Ramos (cell line): ENCODE data around the gene PARD3.

Experiments used
- in situ Hi-C: fragments of 300-500 bp; cut with MboI; formaldehyde crosslinking; loops from one replicate; pipeline ENCODE4 v1.14.3; 2022; ENCODE audit warnings: low sequenced_read_pairs; ENCODE audit not compliant: unreplicated experiment

PARD3 gene

GRCh38 chr10:34172936-34173533 lies 642.1 kb downstream of the PARD3 start:
- in situ Hi-C loops: no loop called here

- in situ Hi-C loops: no loop called here
These were observed 643.1 kb downstream of the PARD3 start for GRCh38 chr10:34171957-34172527.

DNA sequence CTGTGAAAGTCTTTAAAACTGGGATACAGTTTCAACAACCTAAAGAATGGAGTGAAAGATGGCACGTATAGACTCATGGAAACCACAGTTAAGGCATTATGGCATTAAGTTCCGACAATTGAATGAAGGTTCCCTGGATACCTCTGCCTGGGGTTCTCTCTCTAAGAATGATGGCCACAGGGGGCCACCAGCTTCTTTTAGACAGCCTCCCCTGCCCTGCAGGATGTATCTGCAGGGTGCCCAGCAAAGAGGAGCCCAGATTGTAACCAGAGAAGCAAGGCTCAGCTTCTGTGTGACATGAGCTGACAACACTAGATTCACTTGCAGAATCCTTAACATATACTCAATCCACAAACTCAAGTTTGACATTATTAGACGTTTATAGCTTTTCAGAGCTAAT lies 645.4 kb downstream of the PARD3 start:
- in situ Hi-C loops: no loop called here

DNA sequence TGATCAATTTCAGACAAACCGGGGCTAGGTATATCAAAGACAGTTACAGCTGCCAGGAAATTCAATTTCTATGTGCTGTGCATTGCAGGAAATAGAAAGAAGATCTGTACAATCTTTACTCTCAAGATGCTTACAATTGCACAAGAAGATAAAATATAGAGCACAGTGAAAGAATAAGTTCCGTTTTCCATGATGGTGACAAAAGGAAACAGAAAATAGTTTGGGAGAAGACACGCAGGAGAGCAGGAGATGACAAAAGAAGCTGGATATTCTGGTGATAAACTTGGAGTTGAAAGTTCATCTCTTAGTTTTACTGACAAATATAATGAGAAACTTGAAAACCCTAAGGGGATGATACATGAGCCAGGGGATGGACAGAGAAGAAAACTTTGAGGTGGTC lies 646.0 kb downstream of the PARD3 start:
- in situ Hi-C loops: no loop called here

- in situ Hi-C loops: no loop called here
These were observed 646.7 kb downstream of the PARD3 start for GRCh38 chr10:34168439-34168838.

- in situ Hi-C loops: no loop called here
These were observed 648.3 kb downstream of the PARD3 start for GRCh38 chr10:34166823-34167222.

- in situ Hi-C loops: no loop called here
These were observed 648.7 kb downstream of the PARD3 start for GRCh38 chr10:34166354-34166753.

GRCh38 chr10:34164029-34164428 lies 651.1 kb downstream of the PARD3 start:
- in situ Hi-C loops: no loop called here

- in situ Hi-C loops: no loop called here
These were observed 651.8 kb downstream of the PARD3 start for GRCh38 chr10:34163075-34163905.

- in situ Hi-C loops: no loop called here
These were observed 653.2 kb downstream of the PARD3 start for GRCh38 chr10:34161777-34162370.

- in situ Hi-C loops: no loop called here
These were observed 654.5 kb downstream of the PARD3 start for GRCh38 chr10:34160595-34160994.

DNA sequence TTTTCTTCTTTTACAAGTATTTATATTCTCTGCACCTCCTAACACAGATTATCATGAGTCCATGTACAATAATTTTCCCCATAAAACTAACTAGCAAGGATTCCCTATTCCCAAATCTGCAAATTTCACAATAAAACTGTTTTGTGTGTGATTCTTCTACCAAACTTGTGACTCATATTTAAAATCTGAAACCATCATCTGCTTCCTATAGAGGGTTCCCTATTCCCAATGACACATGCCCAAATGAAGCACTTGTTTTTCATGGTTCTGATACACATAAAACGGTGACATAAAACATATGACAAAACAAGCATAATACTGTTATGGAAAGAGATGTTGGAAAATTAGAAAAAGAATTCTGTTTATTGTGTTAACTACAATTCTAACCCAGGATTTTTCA lies 657.6 kb downstream of the PARD3 start:
- in situ Hi-C loops: no loop called here

DNA sequence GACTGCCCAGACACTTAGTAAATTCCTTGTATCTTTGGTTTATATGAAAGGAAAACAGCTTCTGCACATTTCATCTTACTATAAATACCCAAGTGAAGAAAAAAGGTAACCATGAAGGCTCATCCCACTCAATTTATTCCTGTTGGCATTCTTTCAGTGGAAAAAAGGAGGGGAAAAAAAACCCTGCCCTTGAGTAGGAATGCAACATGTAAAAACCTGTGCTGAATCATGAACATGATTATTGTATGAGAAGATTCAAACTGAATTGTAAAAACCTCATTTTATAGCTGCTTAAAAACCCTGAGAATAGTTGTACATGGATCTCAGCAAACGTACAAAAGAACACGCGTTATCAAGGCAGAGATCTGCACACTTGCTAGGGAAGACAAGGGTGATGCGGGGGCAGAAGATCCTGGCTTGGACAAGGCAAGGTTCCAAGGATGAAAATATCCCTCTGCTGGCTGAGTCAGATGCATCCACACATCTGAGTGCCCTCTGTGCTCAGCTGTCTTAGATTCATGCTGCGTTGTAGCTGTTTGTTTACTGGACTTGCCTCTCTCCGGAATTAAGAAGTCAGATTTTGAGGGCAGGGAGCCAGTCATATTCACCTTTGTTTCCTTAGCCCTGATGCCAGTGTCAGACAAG lies 658.2 kb downstream of the PARD3 start:
- in situ Hi-C loops: no loop called here

- in situ Hi-C loops: no loop called here
These were observed 659.3 kb downstream of the PARD3 start for GRCh38 chr10:34155812-34156211.

DNA sequence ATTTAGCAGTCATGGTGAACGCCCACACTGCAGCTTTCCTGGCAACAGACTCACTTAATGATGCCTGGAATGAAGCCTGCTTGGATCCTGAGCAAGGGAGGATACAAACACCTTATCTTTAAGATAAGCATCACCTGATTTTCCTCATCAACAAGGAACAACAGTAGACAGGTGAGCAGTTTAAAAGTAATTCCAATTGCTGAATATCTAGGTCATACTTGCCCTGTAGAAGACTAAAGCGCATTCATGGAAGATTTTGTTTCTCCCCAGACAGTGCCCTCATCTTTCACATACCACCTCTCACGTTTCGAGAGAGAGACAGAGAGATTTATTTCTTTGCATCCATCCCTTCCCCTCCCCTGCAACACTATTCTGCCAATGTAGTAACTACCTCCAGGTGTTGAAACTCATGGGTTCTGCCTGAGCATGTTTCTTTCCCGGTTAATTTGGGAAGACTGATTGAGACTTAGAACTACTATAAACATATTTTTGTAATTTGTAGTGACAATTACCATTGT lies 660.7 kb downstream of the PARD3 start:
- in situ Hi-C loops: no loop called here

DNA sequence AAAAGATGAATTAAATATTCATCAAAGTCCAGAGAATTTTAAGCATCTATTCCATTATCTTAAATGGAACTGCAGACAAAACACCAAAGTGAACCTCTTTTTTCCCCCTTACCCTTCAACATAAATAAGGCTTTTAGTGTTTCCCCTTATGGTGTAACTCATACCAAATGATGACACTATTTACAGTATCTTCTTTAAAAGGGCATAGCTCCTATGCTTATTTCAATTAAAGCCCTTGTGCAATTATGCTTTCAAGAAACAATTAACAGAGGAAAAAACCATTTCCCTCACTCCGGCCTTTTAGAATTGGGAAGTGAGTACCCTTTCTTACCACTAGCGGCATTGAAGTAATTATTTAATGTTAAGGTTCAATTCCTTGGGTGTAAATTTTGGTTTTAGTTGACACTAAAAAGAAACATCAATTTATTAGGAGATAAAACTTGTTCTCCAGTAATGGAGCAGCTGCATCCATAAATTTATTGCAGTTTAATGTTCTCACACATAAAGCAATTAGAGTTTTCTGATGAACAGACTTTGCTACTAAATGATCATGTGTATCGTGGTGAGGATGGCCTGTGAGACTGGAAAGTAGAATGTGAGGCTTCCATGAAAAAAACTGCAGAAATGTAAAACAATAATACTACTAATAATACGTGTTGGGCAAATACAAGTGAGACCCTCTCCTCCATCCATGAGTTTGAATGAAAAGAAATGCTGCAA lies 661.3 kb downstream of the PARD3 start:
- in situ Hi-C loops: no loop called here

DNA sequence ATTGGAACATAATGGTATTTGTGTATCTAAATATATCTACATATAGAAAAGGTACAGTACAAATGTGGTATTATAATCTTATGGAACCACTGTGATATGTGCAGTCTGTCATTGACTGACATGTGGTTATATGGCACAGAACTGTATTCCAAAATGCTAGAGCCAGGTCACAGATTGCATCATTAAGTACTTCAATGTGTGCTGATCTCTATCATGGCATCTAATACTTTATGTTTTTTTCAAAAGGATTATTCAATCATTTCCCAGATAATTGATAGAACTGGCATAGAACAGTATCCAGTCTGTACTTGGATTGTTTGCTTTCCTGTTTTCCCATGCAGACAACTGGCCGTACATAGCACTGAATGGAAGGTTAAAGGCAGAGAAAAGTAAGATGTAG lies 662.7 kb downstream of the PARD3 start:
- in situ Hi-C loops: no loop called here

DNA sequence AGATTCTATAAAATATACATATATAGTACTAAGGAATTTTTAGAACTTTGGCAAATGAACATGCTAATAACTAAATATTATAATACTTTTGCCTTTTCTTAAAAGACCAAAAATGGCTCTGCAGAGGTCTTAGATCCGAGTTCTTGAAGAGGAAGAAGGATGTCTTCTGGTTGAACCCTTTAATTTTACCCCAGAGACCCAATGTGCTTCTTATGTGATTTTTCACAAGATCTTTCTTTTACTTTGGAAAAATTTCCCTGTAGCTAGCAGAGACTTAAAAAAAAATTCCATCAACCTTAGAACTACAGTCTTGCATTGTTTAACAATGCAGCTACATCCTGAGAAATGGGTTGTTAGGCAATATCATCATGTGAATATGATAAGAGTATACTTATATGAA lies 663.2 kb downstream of the PARD3 start:
- in situ Hi-C loops: no loop called here

- in situ Hi-C loops: no loop called here
These were observed 663.6 kb downstream of the PARD3 start for GRCh38 chr10:34151481-34151880.

DNA sequence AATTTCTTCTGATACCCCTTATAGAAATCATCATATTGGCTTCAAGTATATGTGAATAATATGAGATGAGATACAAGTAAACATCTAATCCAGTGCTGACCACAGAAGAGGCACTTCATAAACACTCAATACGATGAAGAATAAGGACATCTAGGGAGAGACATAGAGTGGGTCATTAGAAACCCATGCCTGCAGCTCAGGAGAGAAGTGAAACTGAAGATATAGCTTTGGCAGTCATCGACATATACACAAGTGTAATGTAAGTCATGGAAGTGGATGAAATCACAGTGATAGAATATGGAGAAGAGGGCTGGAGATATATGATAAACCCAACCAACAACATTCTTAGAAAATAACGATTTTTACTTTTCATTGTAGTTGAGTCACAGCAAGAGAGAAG lies 665.0 kb downstream of the PARD3 start:
- in situ Hi-C loops: no loop called here
